GM04503 (cell line): ENCODE results near the gene CAPN8.

ENCODE experiments used
- DNase-seq: peaks from one replicate; pipeline ENCODE4 v3.0.0-alpha.2; 2012; ENCODE audit warnings: low read depth

The CAPN8 gene

GRCh38 chr1:223665592-223666312 lies at the start of gene CAPN8:
Gene CAPN8 (minus strand): TSS chr1:223665701. CDS start chr1:223665646, 55 bp downstream.
- DNase-seq, result no peak

GRCh38 chr1:223714849-223715603 lies 49.5 kb upstream of the CAPN8 start:
- peak; percentile 51 for DNase-seq

GRCh38 chr1:223714421-223714724 lies 48.9 kb upstream of the CAPN8 start:
- no peak for DNase-seq

- DNase-seq, result no peak
Observed at GRCh38 chr1:223713546-223714420, 48.3 kb upstream of the CAPN8 start.

- DNase-seq, result no peak
Observed at GRCh38 chr1:223712850-223713474, 47.5 kb upstream of the CAPN8 start.

- no peak for DNase-seq
Observed at GRCh38 chr1:223712194-223712849, 46.8 kb upstream of the CAPN8 start, which contains the start of gene CAPN2. Gene CAPN2 (plus strand): TSS chr1:223712539. CDS start chr1:223712641, 102 bp downstream.

GRCh38 chr1:223711747-223712193 lies 46.3 kb upstream of the CAPN8 start:
- DNase-seq, result no peak

GRCh38 chr1:223711173-223711572 lies 45.7 kb upstream of the CAPN8 start:
- no peak for DNase-seq

- no peak for DNase-seq
Observed at GRCh38 chr1:223710179-223711133, 45.0 kb upstream of the CAPN8 start.

GRCh38 chr1:223709598-223709997 lies 44.1 kb upstream of the CAPN8 start:
- DNase-seq, result no peak

GRCh38 chr1:223708651-223709268 lies 43.3 kb upstream of the CAPN8 start:
- no peak for DNase-seq

GRCh38 chr1:223708001-223708359 lies 42.5 kb upstream of the CAPN8 start:
- no peak for DNase-seq

- DNase-seq, result peak; percentile 97
Observed at GRCh38 chr1:223707256-223708000, 41.9 kb upstream of the CAPN8 start.

- peak; percentile 67 for DNase-seq
Observed at GRCh38 chr1:223706077-223706973, 40.8 kb upstream of the CAPN8 start.

- no peak for DNase-seq
Observed at GRCh38 chr1:223704921-223705878, 39.7 kb upstream of the CAPN8 start.

- DNase-seq, result no peak
Observed at GRCh38 chr1:223703668-223704013, 38.1 kb upstream of the CAPN8 start.
